Esophagus muscularis mucosa (tissue), 4 donors: ENCODE data around the gene AKAP13. TPM values are rescaled to one million over a fixed set of nuclear protein-coding genes. Genes with fewer than 3 reads are reported as not detected.

Experiments used
- DNase-seq: peaks from one replicate; pipeline ENCODE4 v3.0.0-alpha.2; 2017; ENCODE audit errors: extremely low spot score
- H3K27ac ChIP-seq, 4 donors: fragments of 200-600 bp; sonication (generic); replicated peaks in 1 of 4; 1 replicate in 3 of 4; 2 replicates in 1 of 4; pipeline ENCODE4 v1.5.1; 2016 to 2019; ENCODE audit warnings: mild to moderate bottlenecking in 1 of 4
- H3K27me3 ChIP-seq, 4 donors: fragments of 200-600 bp; sonication (generic); one replicate each; pipeline versions ENCODE4 v1.5.1 to v1.6.0; 2016 to 2019
- H3K36me3 ChIP-seq, 4 donors: fragments of 200-600 bp; sonication (generic); one replicate each; pipeline ENCODE4 v1.5.1; 2016 to 2019
- H3K4me1 ChIP-seq, 4 donors: fragments of 200-600 bp; sonication (generic); one replicate each; pipeline ENCODE4 v1.5.1; 2016 to 2019
- H3K4me3 ChIP-seq, 4 donors: fragments of 200-600 bp; sonication (generic); 1 replicate in 2 of 4; 2 replicates in 2 of 4; pipeline ENCODE4 v1.5.1; 2016 to 2019; ENCODE audit warnings: mild to moderate bottlenecking in 4 of 4, moderate library complexity in 1 of 4
- H3K9me3 ChIP-seq, 4 donors: fragments of 200-600 bp; sonication (generic); 1 replicate in 3 of 4; 2 replicates in 1 of 4; pipeline ENCODE4 v1.5.1; 2016 to 2019
- CTCF ChIP-seq, 3 experiments: fragments of 200-600 bp in 2 of 3; fragments of 450-650 bp in 1 of 3; sonication (generic) in 2 of 3; IDR thresholded peaks; one replicate each; pipeline ENCODE4 v1.5.1; 2017 to 2019; ENCODE audit warnings: antibody characterized with exemption in 3 of 3, mild to moderate bottlenecking in 2 of 3, moderate library complexity in 1 of 3
- EP300 ChIP-seq: sonication (generic); formaldehyde crosslinking; IDR thresholded peaks from one replicate; pipeline ENCODE4 v1.6.1; 2017; ENCODE audit warnings: antibody characterized with exemption
- POLR2A ChIP-seq: fragments of 450-650 bp; IDR thresholded peaks from one replicate; pipeline ENCODE4 v1.6.1; 2017; ENCODE audit warnings: antibody characterized with exemption, moderate library complexity, mild to moderate bottlenecking, low read depth
- POLR2AphosphoS5 ChIP-seq, 2 donors: sonication (generic); formaldehyde crosslinking; IDR thresholded peaks; one replicate each; pipeline ENCODE4 v1.6.1; 2017; ENCODE audit warnings: antibody characterized with exemption in 2 of 2
- WGBS: methylation state at CpG from one replicate; pipeline ENCODE4 v1.1.5; 2018; 5-methylcytosine and 5-hydroxymethylcytosine counted together
- intact Hi-C: fragments of 100-400 bp; cut with DNase I; formaldehyde crosslinking; loops from one replicate; pipeline ENCODE4 v1.15.1; 2023
- total RNA-seq, 4 donors: library from RNA; depleted of rRNA; stranded (reverse); fragments of >200 nt; gene quantifications; one replicate each; pipeline versions ENCODE4 v1.1.0 to v1.2.1, GENCODE V29; 2016

The AKAP13 gene
- total RNA-seq, 4 donors from 2014 or later, result 232 to 323 (median 284) TPM

- H3K4me1 ChIP-seq, result peaks cover 51 to 86% (median 60%) of the 10 kb centered on the region in 4 donors
These were observed 161.3 kb downstream of the AKAP13 start for GRCh38 chr15:85541744-85542143.

GRCh38 chr15:85542488-85542887 lies 162.1 kb downstream of the AKAP13 start:
- no peak for DNase-seq
- peaks cover 44 to 84% (median 64%) of the 10 kb centered on the region in 4 donors for H3K4me1 ChIP-seq
- no peaks in the 10 kb centered on the region for H3K9me3 ChIP-seq
- H3K27ac ChIP-seq, result peak overlapping the region; percentile 65 to 77 (median 70)
- intact Hi-C loops, result no loop called here
- H3K27me3 ChIP-seq, result no peaks in the 10 kb centered on the region
- no peak overlapping the region for H3K4me3 ChIP-seq
- WGBS, result 87% methylated on average over 3 of the region's 3 CpGs
- no peak for TF ChIP-seq POLR2A
- no peak for TF ChIP-seq CTCF (IDR thresholded peaks at IDR 0.05)
- TF ChIP-seq POLR2AphosphoS5 (IDR thresholded peaks at IDR 0.05), result no peak
- TF ChIP-seq EP300, result no peak
- H3K36me3 ChIP-seq, result no peaks in the 10 kb centered on the region

More at GRCh38 chr15:85541744-85542143, 161.3 kb downstream of the AKAP13 start:
- Histone ChIP-seq H3K9me3 (no peaks in the 10 kb centered on the region), H3K27ac (peak overlapping the region in 2 of 4 donors; percentile 4 to 65), H3K36me3 (no peaks in the 10 kb centered on the region), H3K27me3 (no peaks in the 10 kb centered on the region), H3K4me3 (no peak overlapping the region)
- 75% methylated on average over 1 of the region's 1 CpG for WGBS
- no peak for TF ChIP-seq POLR2A
- TF ChIP-seq POLR2AphosphoS5 (IDR thresholded peaks at IDR 0.05), result no peak
- TF ChIP-seq CTCF (IDR thresholded peaks at IDR 0.05), result no peak
- TF ChIP-seq EP300, result no peak
- intact Hi-C loops, result no loop called here
- DNase-seq, result no peak

GRCh38 chr15:85542895-85543331 lies 162.5 kb downstream of the AKAP13 start:
- WGBS, result 39% methylated on average over 3 of the region's 3 CpGs
- no peak overlapping the region for H3K4me3 ChIP-seq
- intact Hi-C loops, result no loop called here
- peak overlapping the region; percentile 65 to 77 (median 70) for H3K27ac ChIP-seq
- TF ChIP-seq POLR2A, result no peak
- no peak for TF ChIP-seq POLR2AphosphoS5 (IDR thresholded peaks at IDR 0.05)
- no peak for TF ChIP-seq CTCF (IDR thresholded peaks at IDR 0.05)
- no peak for TF ChIP-seq EP300
- no peaks in the 10 kb centered on the region for H3K27me3 ChIP-seq
- H3K36me3 ChIP-seq, result no peaks in the 10 kb centered on the region
- no peaks in the 10 kb centered on the region for H3K9me3 ChIP-seq
- peaks cover 48 to 84% (median 66%) of the 10 kb centered on the region in 4 donors for H3K4me1 ChIP-seq
- DNase-seq, result no peak

GRCh38 chr15:85543741-85544155 lies 163.3 kb downstream of the AKAP13 start:
- peak; percentile 24 to 28 (median 28) for TF ChIP-seq CTCF (IDR thresholded peaks at IDR 0.05)
- no peak for TF ChIP-seq EP300
- TF ChIP-seq POLR2A, result peak; percentile 36
- TF ChIP-seq POLR2AphosphoS5 (IDR thresholded peaks at IDR 0.05), result peak; percentile 67 to 68
- DNase-seq, result peak; percentile 93
- H3K36me3 ChIP-seq, result no peaks in the 10 kb centered on the region
- peaks cover 50 to 86% (median 66%) of the 10 kb centered on the region in 4 donors for H3K4me1 ChIP-seq
- H3K4me3 ChIP-seq, result peak overlapping the region; percentile 3 to 37 (median 15)
- peak overlapping the region; percentile 65 to 77 (median 70) for H3K27ac ChIP-seq
- H3K9me3 ChIP-seq, result no peaks in the 10 kb centered on the region
- intact Hi-C loops, result no loop called here
- WGBS, result 42% methylated on average over 15 of the region's 15 CpGs
- H3K27me3 ChIP-seq, result no peaks in the 10 kb centered on the region

GRCh38 chr15:85545185-85545584 lies 164.8 kb downstream of the AKAP13 start:
- Histone ChIP-seq H3K36me3 (no peaks in the 10 kb centered on the region), H3K9me3 (no peaks in the 10 kb centered on the region), H3K27me3 (no peaks in the 10 kb centered on the region), H3K27ac (peak overlapping the region; percentile 65 to 77 (median 70)), H3K4me1 (peaks cover 59 to 85% (median 73%) of the 10 kb centered on the region in 4 donors), H3K4me3 (peak overlapping the region in 1 of 4 donors; percentile 17)
- 50% methylated on average over 1 of the region's 1 CpG for WGBS
- intact Hi-C loops, result no loop called here
- DNase-seq, result no peak
- TF ChIP-seq POLR2AphosphoS5 (IDR thresholded peaks at IDR 0.05) (peak; percentile 20 to 73), EP300 (no peak), CTCF (IDR thresholded peaks at IDR 0.05) (no peak), POLR2A (no peak)
